Effector CD8-positive, alpha-beta T cell (primary cell): ENCODE measurements around the gene GRHL3.
A peak's percentile ranks its signal among the peaks of the same experiment; 100 is the strongest.

Source experiments
- DNase-seq: peaks from one replicate; lab custom pipeline; 2025; lab: John Stamatoyannopoulos, UW

GRHL3 gene

DNA sequence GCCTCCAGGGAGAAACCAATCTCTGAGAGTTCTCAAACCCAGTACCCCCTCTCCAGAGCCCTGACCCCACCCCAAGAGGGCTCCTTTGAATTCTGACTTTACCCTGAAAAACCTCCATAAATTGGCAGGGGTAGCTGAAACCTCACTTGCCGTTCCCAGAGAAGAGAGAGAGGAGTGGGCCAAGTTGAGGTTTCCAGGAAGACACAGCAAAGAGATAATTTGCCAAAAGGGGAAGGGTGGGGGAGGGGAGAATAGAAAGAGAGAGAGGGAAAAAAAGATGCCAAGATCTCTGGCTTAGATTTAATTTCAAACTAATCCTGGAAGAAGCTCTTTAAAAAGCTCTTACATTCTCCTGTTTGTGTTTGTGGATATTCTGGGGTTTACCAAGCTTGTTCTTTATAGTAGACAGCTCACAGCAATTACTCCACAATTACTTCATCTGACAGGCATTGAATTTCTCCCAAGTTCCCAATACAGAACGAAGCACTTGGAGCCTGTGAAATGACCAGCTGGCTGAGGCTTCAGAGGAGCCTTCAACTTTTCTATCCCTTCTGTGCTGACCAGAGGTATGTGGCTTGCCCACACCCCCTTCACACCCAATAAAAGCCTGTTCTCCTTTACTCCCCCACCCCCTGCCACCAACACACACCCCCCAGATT, 1.1 kb upstream of the GRHL3 start:
- DNase-seq: no peak

- no peak for DNase-seq
Measured at GRCh38 chr1:24318615-24319311, 394 bp upstream of the GRHL3 start.

GRCh38 chr1:24319962-24320361, 805 bp downstream of the GRHL3 start:
- DNase-seq: no peak

- no peak for DNase-seq
Measured at GRCh38 chr1:24321126-24321525, 2.0 kb downstream of the GRHL3 start.

DNA sequence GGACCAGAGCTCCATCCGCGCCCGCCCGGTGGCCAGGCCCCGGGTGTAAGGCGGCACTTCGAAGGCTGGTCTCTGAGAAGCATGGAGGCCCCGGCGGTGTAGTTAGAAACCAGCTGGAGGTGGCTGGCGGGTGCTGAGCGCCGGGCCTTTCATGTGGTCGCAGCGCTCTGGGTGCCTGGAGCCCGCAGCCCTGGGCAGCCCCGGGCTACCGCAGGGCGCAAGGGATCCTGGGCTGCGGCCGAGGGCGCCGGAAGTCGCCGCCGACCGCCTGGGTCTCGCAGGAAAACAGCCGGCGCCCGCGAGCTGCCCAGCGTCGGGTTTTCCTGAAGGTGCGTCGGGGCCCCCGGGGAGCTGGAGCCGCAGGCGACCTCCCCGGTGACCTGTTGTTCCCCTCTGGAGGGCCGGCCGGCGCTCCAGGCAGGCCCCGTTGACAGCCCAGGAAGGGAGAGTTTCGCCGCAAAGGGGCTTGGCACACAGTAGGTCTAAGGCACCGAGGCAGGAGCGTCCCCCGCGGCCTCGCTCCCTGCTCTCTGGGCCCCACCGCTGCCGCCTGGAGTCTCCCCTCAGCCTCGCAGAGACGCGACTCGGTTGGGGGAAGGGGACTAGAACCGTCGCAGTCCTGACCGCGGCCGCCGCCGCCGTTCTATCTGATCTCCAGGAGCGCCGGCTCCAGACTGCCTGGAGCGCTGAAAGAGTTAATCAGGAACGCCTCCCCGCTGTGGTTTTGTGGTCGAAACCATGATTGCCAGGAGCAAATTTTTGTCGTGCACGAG, 2.7 kb downstream of the GRHL3 start:
- peak; percentile 30 for DNase-seq

DNA sequence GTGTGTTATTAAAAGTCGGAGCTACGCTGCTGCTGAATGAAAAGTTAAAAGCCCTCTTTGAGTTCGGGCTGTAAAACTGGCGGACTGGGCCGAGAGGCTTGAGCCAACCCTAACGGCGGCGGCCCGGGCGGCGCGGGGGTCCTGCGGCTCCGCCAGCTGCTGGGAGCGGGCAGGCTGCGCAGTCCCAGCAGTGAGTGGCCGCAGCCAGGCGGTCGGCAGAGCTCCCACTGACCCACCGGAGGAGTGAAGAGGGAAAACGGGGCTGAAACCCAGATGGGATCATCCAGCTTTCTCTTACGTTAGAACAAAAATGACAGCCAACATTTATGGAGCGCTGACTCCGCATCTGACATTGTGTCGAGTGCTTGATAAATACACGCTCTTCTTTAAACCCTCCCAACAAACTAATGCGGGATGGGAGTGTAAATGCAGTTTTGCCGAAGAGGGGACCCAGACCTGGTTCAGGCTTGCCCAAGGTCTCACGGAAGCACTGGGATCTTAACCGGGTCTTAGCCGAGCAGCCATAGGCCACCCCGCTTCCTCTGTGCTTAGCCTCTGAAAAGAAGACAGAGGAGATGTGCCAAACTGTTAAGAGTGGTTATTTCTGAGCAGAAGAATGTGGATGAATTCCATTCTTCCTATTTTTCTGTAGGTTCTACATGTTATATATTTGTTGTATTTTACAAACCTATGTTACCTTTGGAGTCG, 3.5 kb downstream of the GRHL3 start:
- no peak for DNase-seq

GRCh38 chr1:24323281-24323680, 4.1 kb downstream of the GRHL3 start:
- DNase-seq: no peak

GRCh38 chr1:24324903-24325302, 5.7 kb downstream of the GRHL3 start:
- DNase-seq: no peak

DNA sequence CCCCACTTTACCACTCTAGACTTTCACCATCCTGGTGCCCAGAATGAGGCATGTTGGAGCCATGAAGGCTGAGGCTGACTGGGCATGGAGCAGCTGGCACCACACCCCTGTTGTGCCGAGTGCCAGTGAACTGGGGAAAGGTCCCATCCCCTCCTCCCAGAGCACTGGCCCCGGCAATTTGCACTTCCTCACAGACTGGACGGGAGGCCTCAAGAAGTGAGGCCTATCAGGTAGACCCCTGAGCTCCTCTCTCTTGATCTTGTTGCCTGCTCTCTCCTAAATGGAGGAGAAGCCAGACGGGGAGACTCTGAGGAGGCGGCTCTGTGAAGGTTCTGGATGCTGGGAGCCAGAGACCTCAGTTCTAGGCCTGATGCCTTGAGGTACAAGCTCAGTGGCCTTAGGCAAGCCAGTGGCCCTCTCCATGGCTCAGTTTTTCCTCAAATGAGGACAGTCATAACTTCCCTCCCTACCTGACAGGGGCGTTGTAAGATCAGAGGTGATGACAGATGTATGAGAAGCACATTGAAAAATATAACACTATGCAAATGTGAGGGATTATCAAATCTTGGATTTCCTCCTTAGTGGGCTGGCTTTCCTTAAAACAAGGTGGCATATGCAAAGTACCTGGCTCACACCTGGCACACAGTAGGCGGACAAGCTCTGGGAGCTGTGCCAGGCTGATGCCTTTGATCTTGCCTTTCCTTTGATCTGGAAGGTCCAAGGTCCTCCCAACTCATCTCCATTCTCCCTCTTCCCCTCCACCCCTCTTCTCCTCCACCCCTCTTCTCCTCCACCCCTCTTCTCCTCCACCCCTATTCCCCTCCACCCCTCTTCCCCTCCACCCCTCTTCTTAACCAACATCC, 6.7 kb downstream of the GRHL3 start:
- DNase-seq: no peak

DNA sequence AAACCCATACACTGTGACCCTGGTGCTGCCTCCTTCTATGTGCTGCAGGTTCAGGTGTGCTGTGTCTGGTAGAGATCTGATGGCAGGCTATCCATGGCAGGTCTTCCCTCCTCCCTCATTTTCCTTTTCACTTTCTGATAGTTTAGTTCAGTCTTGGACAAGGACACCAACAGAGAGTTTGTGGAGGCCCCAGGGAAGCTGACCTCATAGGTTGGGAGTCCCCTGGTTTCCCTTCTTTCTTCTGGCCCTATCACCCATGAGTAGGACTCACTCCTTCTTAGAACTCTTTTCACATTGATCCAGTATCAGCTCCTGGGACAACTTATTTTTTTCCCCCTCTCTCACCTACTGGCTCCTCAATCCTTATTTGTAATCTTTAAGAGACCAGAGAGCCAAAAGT, 8.3 kb downstream of the GRHL3 start:
- no peak for DNase-seq

DNA sequence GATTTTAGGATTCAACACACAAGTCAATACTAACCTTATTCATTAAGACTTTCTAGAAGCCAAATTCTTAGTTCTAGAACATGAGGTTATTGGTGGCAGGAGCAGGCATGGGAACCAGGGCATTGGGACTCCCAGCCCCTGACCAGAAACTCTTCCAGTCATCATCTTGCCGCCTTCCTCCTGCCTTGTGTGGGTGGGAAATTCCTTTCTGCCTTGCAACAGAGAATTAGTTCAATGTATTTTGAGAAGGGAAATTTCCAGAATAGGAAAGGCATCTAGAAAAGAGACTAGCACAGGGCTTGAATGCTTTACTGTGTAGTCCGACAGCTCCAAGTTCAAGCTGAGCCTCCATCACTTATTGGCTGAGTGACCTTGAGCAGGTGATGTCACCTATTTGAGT, 8.7 kb downstream of the GRHL3 start:
- DNase-seq: no peak

- DNase-seq: no peak
Measured at GRCh38 chr1:24329331-24329730, 10.2 kb downstream of the GRHL3 start.

DNA sequence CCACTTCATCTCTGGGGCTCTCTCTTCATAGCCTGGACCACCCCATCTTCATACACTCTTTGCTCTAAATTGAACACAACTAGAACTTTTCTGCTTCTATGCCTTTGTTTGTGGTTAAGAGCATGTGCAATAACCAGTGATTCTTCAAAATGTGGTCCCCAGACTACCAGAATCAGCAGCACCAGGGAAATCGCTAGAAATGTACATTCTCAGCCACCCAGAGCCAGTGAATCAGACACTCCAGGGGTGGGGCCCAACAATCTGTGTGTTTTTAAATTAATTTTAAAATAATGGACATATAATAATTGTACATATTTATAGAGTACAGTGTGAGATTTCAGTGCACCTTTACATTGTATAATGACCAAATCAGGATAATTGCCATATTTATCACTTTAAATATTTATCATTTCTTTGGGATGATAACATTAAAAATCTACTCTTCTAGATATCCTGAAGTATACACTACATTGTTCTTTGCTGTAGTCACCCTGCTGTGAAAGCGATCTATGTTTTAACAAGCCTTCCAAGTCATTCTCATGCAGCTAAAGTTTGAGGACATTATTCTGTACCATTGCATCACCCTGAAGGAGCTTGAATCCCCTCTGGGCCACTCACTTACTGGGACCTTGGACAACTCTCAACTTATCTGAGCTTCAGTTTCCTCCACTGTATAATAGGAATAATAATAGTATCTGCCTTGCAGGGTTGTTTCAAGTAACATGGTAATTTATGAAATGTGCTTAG, 10.8 kb downstream of the GRHL3 start:
- no peak for DNase-seq

- DNase-seq: no peak
Measured at GRCh38 chr1:24331961-24332673, 13.0 kb downstream of the GRHL3 start.

DNA sequence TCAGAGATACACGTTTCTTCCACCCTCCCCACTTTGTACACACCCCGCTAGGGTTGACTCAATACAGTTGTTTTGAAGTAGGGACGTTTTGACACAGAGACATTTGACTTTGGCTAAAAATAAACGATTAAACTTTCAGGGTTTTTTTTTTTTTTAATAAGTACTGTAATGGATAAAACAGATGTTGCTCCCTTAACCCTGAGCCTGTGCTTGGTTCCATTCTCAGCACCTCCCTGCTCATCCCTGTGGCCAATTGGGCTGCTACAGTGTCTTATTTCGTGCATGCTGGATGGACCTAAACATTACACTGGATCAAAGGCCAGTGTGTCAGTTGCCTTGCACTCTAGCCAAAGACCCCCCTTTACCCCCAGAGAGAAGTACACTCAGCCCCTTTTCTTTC, 16.9 kb downstream of the GRHL3 start:
- no peak for DNase-seq

DNA sequence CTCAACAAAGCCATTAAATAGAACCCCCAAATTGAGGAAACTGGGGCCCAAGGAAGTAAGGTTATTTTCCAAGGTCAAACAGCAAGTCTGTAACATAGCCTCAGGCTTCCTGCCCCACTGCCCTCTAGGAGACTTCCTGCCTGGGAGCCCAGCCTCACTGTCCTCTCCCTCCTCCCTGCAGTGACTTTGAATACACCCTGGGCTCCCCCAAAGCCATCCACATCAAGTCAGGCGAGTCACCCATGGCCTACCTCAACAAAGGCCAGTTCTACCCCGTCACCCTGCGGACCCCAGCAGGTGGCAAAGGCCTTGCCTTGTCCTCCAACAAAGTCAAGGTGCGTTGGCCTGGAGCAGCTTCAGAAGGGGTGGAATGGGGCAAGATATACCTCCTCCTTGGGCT, 18.3 kb downstream of the GRHL3 start:
- DNase-seq: no peak

- DNase-seq: no peak
Measured at GRCh38 chr1:24338447-24338846, 19.3 kb downstream of the GRHL3 start.

GRCh38 chr1:24339996-24340395, 20.8 kb downstream of the GRHL3 start:
- no peak for DNase-seq

- DNase-seq: no peak
Measured at GRCh38 chr1:24340770-24341169, 21.6 kb downstream of the GRHL3 start.

- DNase-seq: no peak
Measured at GRCh38 chr1:24341260-24341659, 22.1 kb downstream of the GRHL3 start.
